Keratinocyte (primary cell): ENCODE measurements around the gene RB1. TPM values are rescaled to one million over a fixed set of nuclear protein-coding genes. Genes with fewer than 3 reads are reported as not detected.

ENCODE experiments used
- DNase-seq: peaks from one replicate; pipeline ENCODE4 v3.0.0-alpha.2; 2011; ENCODE audit warnings: low read depth, missing footprints, low spot score
- FAIRE-seq: peaks from 2 replicates; lab custom pipeline; 2011; peaks lifted over from hg19 to GRCh38; lab: Jason Lieb, UNC
- H2AFZ ChIP-seq: 2 replicates; pipeline ENCODE4 v1.6.0; 2012; ENCODE audit warnings: low read length, control low read depth, inconsistent platforms; ENCODE audit not compliant: control insufficient read depth
- H3K27ac ChIP-seq: 2 replicates; pipeline ENCODE4 v1.5.1; 2011; ENCODE audit warnings: low read length; ENCODE audit not compliant: control insufficient read depth, insufficient read depth
- H3K27me3 ChIP-seq: 3 replicates; pipeline ENCODE4 v1.6.0; 2011; ENCODE audit warnings: low read length; ENCODE audit not compliant: control insufficient read depth, insufficient read depth; ENCODE audit errors: extremely low read depth
- H3K36me3 ChIP-seq, 2 experiments: 2 replicates in 1 of 2; 3 replicates in 1 of 2; pipeline ENCODE4 v1.5.1; 2011; ENCODE audit warnings: low read length in 2 of 2, mild to moderate bottlenecking in 1 of 2; ENCODE audit not compliant: control insufficient read depth in 2 of 2, insufficient read depth in 2 of 2; ENCODE audit errors: extremely low read depth in 1 of 2
- H3K4me1 ChIP-seq: 3 replicates; pipeline ENCODE4 v1.5.1; 2011; ENCODE audit warnings: low read length; ENCODE audit not compliant: control insufficient read depth, insufficient read depth; ENCODE audit errors: extremely low read depth
- H3K4me2 ChIP-seq: 3 replicates; pipeline ENCODE4 v1.6.0; 2011; ENCODE audit warnings: low read depth, low read length; ENCODE audit not compliant: control insufficient read depth, insufficient read depth; ENCODE audit errors: extremely low read depth
- H3K4me3 ChIP-seq, 3 experiments: fragments of 200-600 bp in 1 of 3; sonication (generic) in 1 of 3; 2 replicates in 2 of 3; 3 replicates in 1 of 3; pipeline ENCODE4 v1.5.1; 2011 to 2016; ENCODE audit warnings: low read length in 3 of 3, mild to moderate bottlenecking in 3 of 3, control low read depth in 2 of 3, inconsistent platforms in 1 of 3, low read depth in 1 of 3, mixed read lengths in 1 of 3, mixed run types in 1 of 3, moderate library complexity in 1 of 3; ENCODE audit not compliant: control insufficient read depth in 2 of 3, insufficient read depth in 2 of 3; ENCODE audit errors: extremely low read depth in 1 of 3
- H3K79me2 ChIP-seq: 2 replicates; pipeline ENCODE4 v1.6.0; 2012; ENCODE audit warnings: low read length; ENCODE audit not compliant: control insufficient read depth, insufficient read depth
- H3K9ac ChIP-seq: 3 replicates; pipeline ENCODE4 v1.6.0; 2011; ENCODE audit warnings: low read length; ENCODE audit not compliant: control insufficient read depth, insufficient read depth; ENCODE audit errors: extremely low read depth
- H3K9me1 ChIP-seq: 3 replicates; pipeline ENCODE4 v1.6.0; 2011; ENCODE audit warnings: low read length; ENCODE audit not compliant: control insufficient read depth, insufficient read depth; ENCODE audit errors: extremely low read depth
- H3K9me3 ChIP-seq: 2 replicates; pipeline ENCODE4 v1.5.1; 2012; ENCODE audit warnings: low read depth, low read length; ENCODE audit not compliant: control insufficient read depth
- H4K20me1 ChIP-seq: 3 replicates; pipeline ENCODE4 v1.6.0; 2011; ENCODE audit warnings: low read length; ENCODE audit not compliant: control insufficient read depth, insufficient read depth; ENCODE audit errors: extremely low read depth
- EZH2 ChIP-seq: IDR thresholded peaks from one replicate; pipeline ENCODE4 v1.6.1; 2012; ENCODE audit warnings: inconsistent platforms, mild to moderate bottlenecking, low read length, moderate library complexity
- dilution Hi-C: fragments of 300-500 bp; cut with MboI; formaldehyde crosslinking; loops from one replicate; pipeline ENCODE4 v1.7.0; 2020; ENCODE audit warnings: low sequenced_read_pairs; ENCODE audit not compliant: extremely low pct_ligation_motif_present
- polyA plus RNA-seq, 5 experiments: library from polyadenylated mRNA; depleted of rRNA in 3 of 5; stranded (reverse) in 3 of 5; stranded (forward) in 1 of 5; unstranded in 1 of 5; fragments of >200 nt; gene quantifications; 1 replicate in 1 of 5; 2 replicates in 3 of 5; 3 replicates in 1 of 5; pipeline versions ENCODE4 v1.2.1 to v1.2.3, GENCODE V29; 2011 to 2012; ENCODE audit warnings: missing spikeins in 2 of 5, low read depth in 1 of 5, low replicate concordance in 1 of 5
- TF ChIP-seq, protein P1 (sequence below), 3 experiments: IDR thresholded peaks in 1 of 3; conservative IDR thresholded peaks in 1 of 3; optimal IDR thresholded peaks in 1 of 3; 2 replicates in 2 of 3; 3 replicates in 1 of 3; pipeline versions ENCODE3 to v1.5.1; 2011; ENCODE audit warnings: low read length in 3 of 3, mild to moderate bottlenecking in 3 of 3, moderate library complexity in 2 of 3, control low read depth in 1 of 3, inconsistent platforms in 1 of 3; ENCODE audit not compliant: insufficient read depth in 2 of 3; ENCODE audit errors: extremely low read depth in 1 of 3

Gene RB1
- polyA plus RNA-seq, 1 donor (not counting 4 experiments of a cell fraction or from before 2014, with no cell fraction given): 22.4 TPM

DNA sequence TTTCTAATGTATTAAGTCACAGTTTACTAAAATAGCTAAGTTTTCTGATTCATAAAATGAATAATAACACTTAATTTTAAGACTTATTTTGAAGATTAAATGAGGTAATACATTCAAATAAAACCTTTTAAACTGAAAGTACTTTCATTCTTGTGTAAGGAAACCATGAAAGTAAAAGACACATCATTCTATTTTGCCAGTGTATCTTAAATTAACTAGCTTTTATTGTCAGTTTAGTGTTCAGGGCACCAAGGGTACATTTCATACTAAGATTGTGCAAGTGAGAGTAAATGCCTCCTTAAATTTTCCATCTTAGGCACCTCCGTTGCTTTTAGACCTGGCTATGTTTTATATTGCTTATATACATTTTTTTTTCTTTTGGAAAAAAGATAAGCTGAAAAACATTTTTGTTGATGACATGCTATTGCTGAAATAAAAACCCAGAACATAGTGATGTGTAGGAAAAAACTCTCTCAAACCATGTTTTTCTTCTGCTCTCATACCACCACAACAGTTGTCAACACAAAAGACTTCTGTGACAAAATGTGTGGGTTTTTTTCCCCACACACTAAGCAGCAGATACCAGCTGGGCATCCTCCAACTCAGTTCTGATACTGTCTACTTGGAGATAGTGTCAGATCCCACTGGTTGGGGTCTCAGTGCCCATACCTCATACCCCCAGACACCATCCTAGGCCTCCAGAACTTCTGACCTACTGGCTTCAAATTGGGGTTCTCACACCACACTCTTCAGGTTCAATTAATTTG, 140.1 kb downstream of the RB1 start:
- FAIRE-seq (peak; percentile 23), DNase-seq (no peak)
- no peak overlapping the region for H3K4me3 ChIP-seq
- H3K36me3 ChIP-seq: no peaks in the 10 kb centered on the region
- H4K20me1 ChIP-seq: no peaks in the 10 kb centered on the region
- no peak overlapping the region for H3K9ac ChIP-seq
- H2AFZ ChIP-seq: no peak overlapping the region
- no peaks in the 10 kb centered on the region for H3K27me3 ChIP-seq
- H3K27ac ChIP-seq: no peak overlapping the region
- no peaks in the 10 kb centered on the region for H3K9me1 ChIP-seq
- H3K79me2 ChIP-seq: no peaks in the 10 kb centered on the region
- no peak overlapping the region for H3K4me2 ChIP-seq
- H3K9me3 ChIP-seq: no peaks in the 10 kb centered on the region
- dilution Hi-C loops: no loop called here
- H3K4me1 ChIP-seq: peaks cover 15% of the 10 kb centered on the region
- TF ChIP-seq, protein P1, sequence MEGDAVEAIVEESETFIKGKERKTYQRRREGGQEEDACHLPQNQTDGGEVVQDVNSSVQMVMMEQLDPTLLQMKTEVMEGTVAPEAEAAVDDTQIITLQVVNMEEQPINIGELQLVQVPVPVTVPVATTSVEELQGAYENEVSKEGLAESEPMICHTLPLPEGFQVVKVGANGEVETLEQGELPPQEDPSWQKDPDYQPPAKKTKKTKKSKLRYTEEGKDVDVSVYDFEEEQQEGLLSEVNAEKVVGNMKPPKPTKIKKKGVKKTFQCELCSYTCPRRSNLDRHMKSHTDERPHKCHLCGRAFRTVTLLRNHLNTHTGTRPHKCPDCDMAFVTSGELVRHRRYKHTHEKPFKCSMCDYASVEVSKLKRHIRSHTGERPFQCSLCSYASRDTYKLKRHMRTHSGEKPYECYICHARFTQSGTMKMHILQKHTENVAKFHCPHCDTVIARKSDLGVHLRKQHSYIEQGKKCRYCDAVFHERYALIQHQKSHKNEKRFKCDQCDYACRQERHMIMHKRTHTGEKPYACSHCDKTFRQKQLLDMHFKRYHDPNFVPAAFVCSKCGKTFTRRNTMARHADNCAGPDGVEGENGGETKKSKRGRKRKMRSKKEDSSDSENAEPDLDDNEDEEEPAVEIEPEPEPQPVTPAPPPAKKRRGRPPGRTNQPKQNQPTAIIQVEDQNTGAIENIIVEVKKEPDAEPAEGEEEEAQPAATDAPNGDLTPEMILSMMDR (optimal IDR thresholded peaks at IDR 0.05 in 1 of 3, IDR thresholded peaks at IDR 0.05 in 1 of 3, conservative IDR thresholded peaks at IDR 0.05 in 1 of 3; ENCODE audit: extremely low read depth in 1 of 3, insufficient read depth in 2 of 3, low read length in 3 of 3): no peak
- no peak for TF ChIP-seq EZH2

DNA sequence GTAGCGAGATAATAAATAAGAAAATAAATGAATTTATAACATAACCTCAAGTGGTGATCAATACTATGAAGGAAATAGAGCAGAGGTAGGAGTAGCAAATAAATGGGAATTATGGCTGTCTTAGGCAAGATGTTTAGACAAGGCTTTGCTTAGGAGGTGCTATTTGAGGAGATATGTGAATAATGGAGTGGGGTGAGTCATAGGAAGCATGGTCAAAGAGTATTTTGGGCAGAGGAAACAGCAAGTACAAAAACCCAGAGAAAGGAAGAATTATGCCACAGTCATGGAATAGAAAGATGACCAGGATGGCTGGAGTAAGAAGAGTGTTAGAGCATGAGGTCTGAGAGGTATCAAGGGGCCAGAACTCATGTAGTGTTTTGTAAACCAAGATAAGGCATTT, 142.9 kb downstream of the RB1 start:
- no peak for TF ChIP-seq EZH2
- TF ChIP-seq, protein P1 (optimal IDR thresholded peaks at IDR 0.05 in 1 of 3, IDR thresholded peaks at IDR 0.05 in 1 of 3, conservative IDR thresholded peaks at IDR 0.05 in 1 of 3; ENCODE audit: extremely low read depth in 1 of 3, insufficient read depth in 2 of 3, low read length in 3 of 3): no peak
- no peaks in the 10 kb centered on the region for H3K27me3 ChIP-seq
- FAIRE-seq (peak; percentile 72), DNase-seq (no peak)
- H3K27ac ChIP-seq: no peak overlapping the region
- H2AFZ ChIP-seq: no peak overlapping the region
- H3K9ac ChIP-seq: no peak overlapping the region
- H3K36me3 ChIP-seq: no peaks in the 10 kb centered on the region
- dilution Hi-C loops: no loop called here
- H3K4me3 ChIP-seq: peak overlapping the region in 1 of 3 experiments; percentile 12
- H3K4me1 ChIP-seq: peaks cover 24% of the 10 kb centered on the region
- peaks cover 2% of the 10 kb centered on the region for H3K79me2 ChIP-seq
- no peak overlapping the region for H3K4me2 ChIP-seq
- no peaks in the 10 kb centered on the region for H3K9me1 ChIP-seq
- peaks cover 2% of the 10 kb centered on the region for H3K9me3 ChIP-seq
- no peaks in the 10 kb centered on the region for H4K20me1 ChIP-seq
